ENCODE results near the gene RAC3. TPM values are rescaled to one million over a fixed set of nuclear protein-coding genes. Genes with fewer than 3 reads are reported as not detected.

Gene RAC3
- total RNA-seq, 1 donor from 2014 or later: 0.49 TPM

DNA sequence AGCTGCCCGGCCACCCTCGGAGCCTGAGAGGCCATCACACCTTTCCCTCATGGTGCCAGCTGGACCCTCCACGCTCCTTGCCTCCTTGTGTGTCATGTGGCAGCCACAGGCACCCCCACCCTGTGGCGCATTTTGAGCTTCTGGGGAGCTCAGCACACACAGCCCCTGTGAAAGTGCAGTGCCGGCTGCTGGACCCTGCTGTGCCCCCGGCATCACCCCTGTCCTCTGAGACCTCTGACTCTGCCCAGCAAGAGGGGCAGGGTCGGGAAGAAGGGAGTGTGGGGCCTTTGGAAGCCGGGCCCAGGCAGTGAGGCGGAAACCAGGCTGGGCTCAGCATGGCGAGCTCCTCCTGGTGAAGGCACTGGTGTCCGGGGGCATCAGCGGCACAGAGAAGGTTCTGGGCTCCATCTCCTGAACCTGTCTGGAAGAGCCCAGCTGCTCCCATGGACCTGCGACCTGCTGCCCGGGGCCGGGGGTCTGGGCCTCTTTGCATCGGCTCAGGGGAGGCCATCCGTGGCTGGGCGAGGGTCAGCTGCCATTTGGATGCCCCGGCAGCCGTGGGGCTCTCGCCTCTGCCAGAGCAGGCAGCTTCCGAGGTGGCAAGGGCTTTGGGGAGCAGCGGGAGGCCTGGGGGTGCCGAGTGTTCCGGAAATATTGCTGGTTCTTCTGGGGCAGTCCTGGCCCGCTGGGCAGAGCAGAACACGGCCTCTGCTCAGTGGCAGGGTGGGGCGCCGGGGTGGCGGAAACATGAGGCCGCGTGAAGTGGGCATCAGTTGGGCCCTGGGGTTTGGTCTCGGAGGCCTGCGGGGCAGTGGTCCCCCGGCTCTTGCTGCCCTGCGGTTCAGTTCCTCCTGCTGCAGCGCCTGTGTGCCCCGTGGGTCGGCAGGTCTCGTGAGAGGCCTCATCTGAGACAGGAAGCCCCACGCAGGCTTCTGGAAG, 26.7 kb upstream of the RAC3 start:
- no peak overlapping the region for H3K4me3 Mint-ChIP-seq
- DNase-seq (no peak), ATAC-seq (ENCODE audit: low read depth) (no peak)
- no peaks in the 10 kb centered on the region for H3K36me3 Mint-ChIP-seq (ENCODE audit: low read depth)
- H3K9me3 Mint-ChIP-seq: no peaks in the 10 kb centered on the region
- intact Hi-C loops (cut with micrococcal nuclease): no loop called here
- H3K27ac Mint-ChIP-seq: no peak overlapping the region
- no peak for TF ChIP-seq CTCF (IDR thresholded peaks at IDR 0.05)
- POLR2A ChIA-PET: no interaction called here
- CTCF ChIA-PET: no interaction called here
- H3K4me1 Mint-ChIP-seq: no peaks in the 10 kb centered on the region
- H3K27me3 Mint-ChIP-seq: no peaks in the 10 kb centered on the region

DNA sequence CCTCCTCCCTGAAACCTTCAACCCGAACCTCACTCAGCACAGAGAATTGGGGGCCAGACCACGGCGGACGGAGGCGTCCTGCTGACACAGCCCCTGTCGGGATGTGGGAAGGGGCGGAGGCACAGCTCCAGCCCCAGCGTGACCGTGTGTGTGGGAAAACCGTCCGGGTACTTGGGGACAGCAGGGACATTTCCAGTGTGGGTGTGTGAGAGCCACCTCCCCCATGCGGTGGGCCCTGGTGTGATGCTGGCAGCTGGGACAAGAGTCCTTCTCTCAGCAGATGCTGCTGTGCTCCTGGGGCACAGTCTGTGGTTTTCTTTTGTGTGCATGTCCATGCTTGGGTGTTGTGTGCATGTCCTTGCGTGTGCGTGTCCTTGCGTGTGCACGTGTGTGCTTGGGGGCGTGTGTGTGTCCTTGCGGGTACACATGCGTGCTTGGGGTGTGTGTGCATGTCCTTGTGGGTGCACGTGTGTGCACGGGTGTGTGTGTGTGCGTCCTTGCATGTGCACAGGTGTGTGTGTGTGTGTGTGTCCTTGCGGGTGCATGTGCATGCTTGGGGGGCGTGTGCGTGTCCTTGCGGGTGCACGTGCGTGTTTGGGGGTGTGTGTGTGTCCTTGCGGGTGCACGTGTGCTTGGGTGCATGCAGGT, 25.7 kb upstream of the RAC3 start:
- intact Hi-C loops (cut with micrococcal nuclease): no loop called here
- CTCF ChIA-PET: no interaction called here
- no peaks in the 10 kb centered on the region for H3K36me3 Mint-ChIP-seq (ENCODE audit: low read depth)
- H3K27ac Mint-ChIP-seq: no peak overlapping the region
- no peak overlapping the region for H3K4me3 Mint-ChIP-seq
- H3K9me3 Mint-ChIP-seq: no peaks in the 10 kb centered on the region
- H3K4me1 Mint-ChIP-seq: no peaks in the 10 kb centered on the region
- ATAC-seq (ENCODE audit: low read depth) (no peak), DNase-seq (no peak)
- TF ChIP-seq CTCF (IDR thresholded peaks at IDR 0.05): no peak
- POLR2A ChIA-PET: no interaction called here
- no peaks in the 10 kb centered on the region for H3K27me3 Mint-ChIP-seq

- no peak overlapping the region for H3K27ac Mint-ChIP-seq
- DNase-seq: no peak
- no peaks in the 10 kb centered on the region for H3K36me3 Mint-ChIP-seq (ENCODE audit: low read depth)
- no peaks in the 10 kb centered on the region for H3K27me3 Mint-ChIP-seq
- no peak for ATAC-seq (ENCODE audit: low read depth)
- ChIA-PET POLR2A (interaction anchor here (0.6 kb wide), 1 partner anchor 276 kb away, joined by 3 read pairs; no protein-coding TSS in a partner anchor), CTCF (no interaction called here)
- H3K4me1 Mint-ChIP-seq: no peaks in the 10 kb centered on the region
- TF ChIP-seq CTCF (IDR thresholded peaks at IDR 0.05): no peak
- H3K4me3 Mint-ChIP-seq: no peak overlapping the region
- intact Hi-C loops (cut with micrococcal nuclease): no loop called here
- H3K9me3 Mint-ChIP-seq: no peaks in the 10 kb centered on the region
Measured at GRCh38 chr17:82006468-82007227, 24.8 kb upstream of the RAC3 start.

DNA sequence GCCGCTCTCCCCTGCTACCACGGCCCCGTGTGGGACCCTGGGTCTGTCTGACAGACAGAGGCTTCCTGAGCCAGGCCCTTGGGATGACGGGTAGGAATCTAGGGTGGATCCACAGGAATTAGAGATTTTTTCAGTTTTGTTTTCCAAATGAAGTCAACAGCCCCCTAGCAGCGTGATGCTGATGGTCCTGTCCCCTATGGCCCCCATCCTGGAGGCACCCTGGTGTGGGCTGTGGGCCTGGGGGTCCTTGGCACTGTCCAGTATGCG, 24.3 kb upstream of the RAC3 start:
- ATAC-seq (ENCODE audit: low read depth) (no peak), DNase-seq (no peak)
- no peaks in the 10 kb centered on the region for H3K4me1 Mint-ChIP-seq
- H3K9me3 Mint-ChIP-seq: no peaks in the 10 kb centered on the region
- TF ChIP-seq CTCF (IDR thresholded peaks at IDR 0.05): no peak
- H3K36me3 Mint-ChIP-seq (ENCODE audit: low read depth): no peaks in the 10 kb centered on the region
- ChIA-PET POLR2A (no interaction called here), CTCF (no interaction called here)
- H3K27ac Mint-ChIP-seq: no peak overlapping the region
- intact Hi-C loops (cut with micrococcal nuclease): no loop called here
- H3K4me3 Mint-ChIP-seq: no peak overlapping the region
- H3K27me3 Mint-ChIP-seq: no peaks in the 10 kb centered on the region

All from activated B cell treated with CpG ODN at 0.5 μM for 24 hours (primary cell).